Small intestine (tissue), 4 donors: ENCODE data around the gene CYP27B1. TPM values are rescaled to one million over a fixed set of nuclear protein-coding genes. Genes with fewer than 3 reads are reported as not detected.

Experiments
- polyA plus RNA-seq, 4 donors: library from polyadenylated mRNA; stranded (reverse) in 3 of 4; unstranded in 1 of 4; fragments of 200-250 nt in 3 of 4; fragments of 120-200 nt in 1 of 4; gene quantifications; one replicate each; pipeline versions ENCODE4 v1.2.1 to v1.2.3, GENCODE V29; 2013
- donor health status: healthy with polysubstance abuse.
- donor health status: Bipolar disorder and iron deficiency.
- donor health status: healthy.

Gene CYP27B1
- polyA plus RNA-seq, 4 donors, result 0.27 to 1.7 (median 1.2) TPM

Other genes with a start within 250 kb of the CYP27B1 start
- 100 to 1,000 TPM in 1 of 4 donors, 10 to 100 TPM in 3; 41.1 to 105 (median 46.9) TPM for gene DDIT3, start 246.6 kb downstream of the CYP27B1 start, polyA plus RNA-seq
- gene MBD6, start 244.3 kb downstream of the CYP27B1 start, polyA plus RNA-seq, result 10 to 100 TPM; 20.5 to 72.0 (median 36.5) TPM
- gene DCTN2, start 219.9 kb downstream of the CYP27B1 start, polyA plus RNA-seq, result 100 to 1,000 TPM; 112 to 224 (median 145) TPM
- gene KIF5A, start 217.0 kb downstream of the CYP27B1 start, polyA plus RNA-seq, result 1 to 10 TPM in 1 of 4 donors, under 1 TPM in 2, not detected in 1; 0.27 to 8.4 (median 0.83) TPM
- gene PIP4K2C, start 175.9 kb downstream of the CYP27B1 start, polyA plus RNA-seq, result 10 to 100 TPM; 16.1 to 26.4 (median 17.8) TPM
- gene DTX3, start 162.3 kb downstream of the CYP27B1 start, polyA plus RNA-seq, result 10 to 100 TPM in 1 of 4 donors, 1 to 10 TPM in 2, not detected in 1; 5.4 to 12.5 (median 9.9) TPM
- 10 to 100 TPM in 1 of 4 donors, 1 to 10 TPM in 2, not detected in 1; 4.6 to 11.8 (median 6.0) TPM for gene ARHGEF25, start 155.6 kb downstream of the CYP27B1 start, polyA plus RNA-seq
- 1 to 10 TPM in 1 of 4 donors, under 1 TPM in 2, not detected in 1; 0.27 to 2.1 (median 0.95) TPM for gene B4GALNT1, start 133.9 kb downstream of the CYP27B1 start, polyA plus RNA-seq
- 100 to 1,000 TPM; 148 to 307 (median 200) TPM for gene OS9, start 72.9 kb downstream of the CYP27B1 start, polyA plus RNA-seq
- 1 to 10 TPM in 2 of 4 donors, under 1 TPM in 2; 0.67 to 1.8 (median 0.92) TPM for gene AGAP2, start 28.3 kb downstream of the CYP27B1 start, polyA plus RNA-seq
- gene TSPAN31, start 22.0 kb downstream of the CYP27B1 start, polyA plus RNA-seq, result 10 to 100 TPM; 13.2 to 62.8 (median 24.5) TPM
- 100 to 1,000 TPM in 1 of 4 donors, 10 to 100 TPM in 3; 13.2 to 225 (median 70.2) TPM for gene CDK4, start 14.8 kb downstream of the CYP27B1 start, polyA plus RNA-seq
- gene MARCHF9, start 12.0 kb downstream of the CYP27B1 start, polyA plus RNA-seq, result 10 to 100 TPM in 2 of 4 donors, 1 to 10 TPM in 2; 8.4 to 29.2 (median 11.4) TPM
- 10 to 100 TPM in 2 of 4 donors, 1 to 10 TPM in 2; 2.2 to 21.9 (median 11.6) TPM for gene METTL1, start 5.0 kb upstream of the CYP27B1 start, polyA plus RNA-seq
- 1 to 10 TPM in 3 of 4 donors, under 1 TPM in 1; 0.22 to 7.1 (median 2.7) TPM for gene EEF1AKMT3, start 5.5 kb upstream of the CYP27B1 start, polyA plus RNA-seq
- 10 to 100 TPM; 22.4 to 52.4 (median 35.4) TPM for gene TSFM, start 15.7 kb upstream of the CYP27B1 start, polyA plus RNA-seq
- 10 to 100 TPM in 3 of 4 donors, 1 to 10 TPM in 1; 8.2 to 16.5 (median 14.8) TPM for gene AVIL, start 51.7 kb upstream of the CYP27B1 start, polyA plus RNA-seq
- gene CTDSP2, start 79.7 kb upstream of the CYP27B1 start, polyA plus RNA-seq, result 100 to 1,000 TPM in 1 of 4 donors, 10 to 100 TPM in 3; 35.1 to 143 (median 51.8) TPM
- gene ATP23, start 174.5 kb upstream of the CYP27B1 start, polyA plus RNA-seq, result 10 to 100 TPM in 2 of 4 donors, 1 to 10 TPM in 2; 5.4 to 15.4 (median 9.8) TPM